Activated CD8-positive, alpha-beta memory T cell treated with anti-CD3 and anti-CD28 coated beads, Interleukin-2, amount 50 U/mL, for 24 hours (primary cell): ENCODE results near the gene STIM2.
A peak's percentile ranks its signal among the peaks of the same experiment; 100 is the strongest.
"Not testable (repeated sequence)": the region's sequence is repeated elsewhere in the genome, so short reads cannot be mapped to it uniquely, and the experiment has no call there.

Source experiments
- DNase-seq: peaks from one replicate; pipeline ENCODE4 v3.0.0-alpha.2; 2020; ENCODE audit errors: extremely low read depth

The STIM2 gene

DNA sequence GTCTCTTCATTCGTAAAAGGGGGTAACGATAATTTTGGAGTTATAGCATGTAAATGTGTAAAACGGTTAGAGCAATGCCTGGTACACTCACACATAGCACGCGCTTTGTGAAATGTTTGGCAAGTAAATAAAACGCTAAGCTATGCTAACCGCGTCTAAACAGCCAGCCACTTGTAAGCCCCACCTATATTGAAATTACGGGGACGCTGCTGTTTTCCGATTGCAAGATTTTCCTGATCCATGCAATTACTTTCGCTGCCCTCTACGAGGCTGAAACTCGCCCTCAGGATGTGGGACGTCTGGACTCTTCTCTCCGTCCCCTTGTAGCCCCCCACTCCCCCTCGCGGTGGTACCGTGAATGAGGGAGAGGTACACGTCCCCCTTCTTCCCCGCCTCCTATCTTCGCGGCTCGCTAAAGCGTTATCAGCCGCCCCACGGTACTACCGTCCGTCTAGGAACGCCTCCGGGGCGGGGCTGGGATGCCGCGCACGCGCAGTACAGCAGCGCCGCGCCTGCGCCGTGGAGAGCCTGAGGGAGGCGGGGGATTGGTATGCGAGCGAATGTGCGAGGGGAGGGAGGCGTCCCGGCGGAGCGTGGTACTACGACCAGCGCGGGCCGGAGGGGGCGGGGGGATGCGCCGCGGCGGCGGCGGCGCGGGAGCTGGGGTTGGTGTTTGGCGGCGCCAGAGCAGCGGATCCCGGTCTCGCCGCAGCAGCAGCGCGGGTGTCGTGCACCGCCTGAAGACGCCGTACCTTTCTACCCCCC is at the start of gene STIM2:
Gene STIM2, plus strand, starts transcription at position 685 of the 765 bp plus-strand sequence.
- DNase-seq = peak; percentile 88

DNA sequence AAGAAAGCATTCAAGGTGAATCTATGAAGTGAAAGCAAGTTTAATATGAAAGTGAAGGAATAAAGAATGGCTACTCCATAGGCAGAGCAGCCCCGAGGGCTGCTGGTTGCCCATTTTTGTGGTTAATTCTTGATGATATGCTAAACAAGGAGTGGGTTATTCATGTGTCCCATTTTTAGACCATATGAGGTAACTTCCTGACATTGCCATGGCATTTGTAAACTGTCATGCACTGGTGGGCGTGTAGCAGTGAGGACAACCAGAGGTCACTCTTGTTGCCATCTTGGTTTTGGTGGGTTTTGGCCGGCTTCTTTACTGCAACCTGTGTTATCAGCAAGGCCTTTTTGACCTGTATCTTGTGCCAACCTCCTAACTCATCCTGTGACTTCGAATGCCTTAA is 49.1 kb upstream of the STIM2 start:
- DNase-seq = not testable (repeated sequence)

DNA sequence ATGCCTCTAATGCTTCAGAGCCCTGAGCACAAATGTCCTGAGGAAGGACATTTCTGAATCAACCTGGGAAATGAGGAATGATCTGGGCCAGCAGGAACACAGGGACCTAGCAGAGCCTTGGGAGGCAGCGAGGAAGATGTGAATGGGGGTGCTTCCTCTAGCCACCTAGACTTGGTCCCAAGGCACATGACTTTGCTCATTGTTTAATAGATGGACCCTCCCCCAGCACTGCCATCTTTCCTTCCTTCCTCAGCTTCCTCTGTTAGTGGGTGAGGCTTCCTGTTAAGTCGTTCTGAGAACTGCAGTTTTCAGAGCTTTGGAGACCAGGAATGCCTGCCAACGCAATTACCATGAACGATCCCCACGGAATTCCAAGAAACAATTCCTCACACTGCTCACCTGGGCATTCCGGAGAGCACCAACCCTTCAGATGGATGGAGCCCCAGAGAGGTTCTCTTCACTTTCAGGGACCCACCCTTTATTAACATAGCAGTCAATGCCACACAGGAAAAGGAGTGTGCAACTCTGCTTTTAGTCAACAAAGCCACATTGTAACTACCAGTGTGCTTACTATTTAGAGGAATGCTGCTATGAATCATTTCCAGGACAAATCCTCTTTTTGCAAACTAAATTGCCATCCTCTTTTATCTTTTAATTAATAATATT is 48.5 kb upstream of the STIM2 start:
- no peak for DNase-seq

DNA sequence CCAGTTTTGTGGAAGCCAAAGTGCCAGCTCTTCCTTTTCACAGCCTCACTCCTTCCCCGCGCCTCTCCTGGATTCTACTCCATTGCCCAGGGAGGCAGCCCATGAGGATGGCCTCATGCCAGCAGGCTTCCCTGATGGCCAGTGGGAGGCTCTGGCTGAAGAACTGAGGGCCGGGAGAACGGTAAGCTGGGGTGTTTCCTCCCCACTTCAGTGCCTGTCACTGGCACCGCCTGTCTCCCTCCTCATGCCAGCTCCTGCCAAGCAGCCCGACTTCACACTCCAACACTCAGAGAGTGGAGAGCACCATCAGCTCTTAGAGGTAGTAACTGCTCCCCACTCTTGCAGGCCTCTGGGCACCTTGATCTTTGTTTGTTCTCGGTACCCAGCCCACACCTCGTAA is 46.9 kb upstream of the STIM2 start:
- DNase-seq = no peak

DNA sequence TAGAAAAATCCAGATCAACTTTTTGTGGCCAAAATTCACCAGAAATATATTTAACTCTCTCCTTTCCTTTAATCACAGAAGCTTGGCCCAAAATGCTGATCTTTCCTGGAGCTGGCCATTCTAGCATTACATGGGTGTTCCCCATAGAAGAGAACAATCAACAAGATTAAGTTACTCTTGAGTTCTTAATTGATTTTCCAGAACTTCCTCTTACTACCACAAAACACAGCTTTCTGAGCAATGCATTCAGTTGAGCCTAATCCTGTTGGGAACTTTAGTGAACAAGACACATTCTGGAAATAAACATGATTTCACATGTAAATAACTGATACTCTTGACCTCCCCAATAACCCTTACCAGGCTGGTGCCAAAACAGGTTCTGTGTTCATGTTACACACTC is 45.4 kb upstream of the STIM2 start:
- no peak for DNase-seq

DNA sequence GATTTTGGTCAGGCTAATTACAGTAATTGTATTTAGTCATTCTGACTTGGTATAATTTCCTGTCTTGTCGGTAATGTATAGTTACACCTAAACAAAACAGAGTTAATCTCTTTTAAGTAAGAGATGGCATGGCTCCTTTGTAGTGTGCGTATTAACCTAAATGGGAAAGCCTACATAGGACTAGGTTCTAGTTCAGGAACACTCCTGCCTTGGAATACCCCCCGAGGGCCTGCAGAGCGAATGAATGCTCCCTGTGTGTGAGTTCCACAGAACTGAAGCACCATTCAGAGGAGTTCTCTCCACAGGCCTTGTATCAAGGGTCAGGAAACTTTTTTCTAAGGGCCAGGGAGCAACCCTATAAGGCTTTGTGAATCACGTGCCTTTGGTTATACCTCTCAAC is 44.9 kb upstream of the STIM2 start:
- no peak for DNase-seq

DNA sequence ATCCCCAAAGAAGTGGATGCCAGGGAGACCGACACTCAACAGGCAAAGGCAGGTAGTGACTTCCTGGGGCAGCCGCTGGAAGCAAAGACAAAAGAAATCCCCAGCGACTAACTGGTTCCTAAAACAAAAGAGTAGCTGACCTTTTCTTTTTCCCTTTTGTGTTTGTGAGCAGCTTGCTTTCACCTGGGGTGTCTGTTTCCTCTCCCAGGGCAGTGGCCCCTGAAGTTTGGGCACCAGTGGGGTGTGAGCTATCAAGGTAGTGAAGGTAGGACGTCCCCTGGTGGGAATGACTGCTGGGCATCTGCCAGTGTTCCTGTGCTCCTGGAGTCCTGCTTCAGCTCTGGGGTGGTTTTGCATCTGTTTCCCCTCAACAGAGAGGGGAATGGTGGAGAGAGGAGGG is 41.6 kb upstream of the STIM2 start:
- no peak for DNase-seq

DNA sequence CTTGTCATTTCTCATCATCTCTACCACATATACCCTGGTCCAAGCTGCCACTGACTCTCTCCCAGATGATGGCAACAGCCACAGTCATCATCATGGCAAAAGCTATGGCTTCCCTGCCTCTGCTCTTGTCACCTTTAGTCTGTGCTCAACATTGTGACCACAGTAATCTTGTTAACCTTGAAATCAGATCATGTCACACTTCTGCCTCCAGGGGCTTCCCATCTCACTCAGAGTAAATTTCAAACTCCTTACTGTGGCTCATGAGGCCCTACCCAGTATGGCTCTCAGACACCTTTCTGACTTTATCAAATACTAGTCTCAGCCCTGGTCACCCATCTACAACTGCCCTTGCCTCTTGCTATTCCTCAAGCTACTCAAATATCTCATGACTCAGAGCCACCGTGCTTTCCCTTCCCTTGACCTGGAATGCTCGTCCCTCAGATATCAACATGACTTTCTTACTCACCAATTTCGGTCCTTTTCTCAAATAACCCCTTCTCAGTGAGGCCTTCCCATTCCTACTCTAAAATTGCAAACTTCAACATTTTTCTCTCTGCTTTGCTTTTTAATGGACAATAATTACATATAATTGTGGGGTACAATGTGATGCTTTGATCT is 41.1 kb upstream of the STIM2 start:
- DNase-seq = no peak

DNA sequence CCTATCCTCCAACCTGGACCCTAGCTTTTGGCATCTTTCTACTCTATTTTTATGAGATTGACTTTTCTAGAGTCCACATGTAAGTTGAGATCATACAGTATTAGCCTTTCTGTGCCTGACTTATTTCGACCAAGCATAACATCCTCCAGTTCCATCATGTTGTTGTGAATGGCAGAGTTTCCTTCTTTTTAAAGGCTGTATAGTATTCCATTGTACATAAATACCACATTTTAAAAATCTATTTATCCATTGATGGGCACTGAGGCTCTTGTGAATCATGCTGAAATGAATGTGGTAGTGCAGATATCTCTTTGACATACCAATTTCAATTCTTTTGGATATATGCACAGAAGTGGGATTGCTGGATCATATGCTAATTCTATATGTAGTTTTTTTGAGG is 40.3 kb upstream of the STIM2 start:
- DNase-seq = no peak

DNA sequence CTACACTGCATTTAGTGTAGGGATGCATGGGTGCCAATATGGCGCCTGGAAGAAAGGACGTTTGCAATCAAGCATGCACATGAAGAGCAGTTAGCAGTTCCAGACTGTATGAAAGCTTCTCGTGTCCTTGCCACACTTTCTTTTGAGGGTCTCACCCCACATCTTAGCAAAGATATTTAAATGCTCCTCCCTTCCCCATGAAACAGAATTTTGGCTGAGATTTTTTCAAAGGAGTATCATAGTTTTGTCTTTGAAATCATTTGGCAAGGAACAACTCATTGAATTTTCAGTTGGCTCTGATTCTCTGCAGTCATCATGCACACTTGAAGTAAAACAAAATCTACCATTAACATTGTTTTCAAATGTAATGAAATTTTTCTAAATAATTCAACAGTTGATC is 39.6 kb upstream of the STIM2 start:
- DNase-seq = no peak

DNA sequence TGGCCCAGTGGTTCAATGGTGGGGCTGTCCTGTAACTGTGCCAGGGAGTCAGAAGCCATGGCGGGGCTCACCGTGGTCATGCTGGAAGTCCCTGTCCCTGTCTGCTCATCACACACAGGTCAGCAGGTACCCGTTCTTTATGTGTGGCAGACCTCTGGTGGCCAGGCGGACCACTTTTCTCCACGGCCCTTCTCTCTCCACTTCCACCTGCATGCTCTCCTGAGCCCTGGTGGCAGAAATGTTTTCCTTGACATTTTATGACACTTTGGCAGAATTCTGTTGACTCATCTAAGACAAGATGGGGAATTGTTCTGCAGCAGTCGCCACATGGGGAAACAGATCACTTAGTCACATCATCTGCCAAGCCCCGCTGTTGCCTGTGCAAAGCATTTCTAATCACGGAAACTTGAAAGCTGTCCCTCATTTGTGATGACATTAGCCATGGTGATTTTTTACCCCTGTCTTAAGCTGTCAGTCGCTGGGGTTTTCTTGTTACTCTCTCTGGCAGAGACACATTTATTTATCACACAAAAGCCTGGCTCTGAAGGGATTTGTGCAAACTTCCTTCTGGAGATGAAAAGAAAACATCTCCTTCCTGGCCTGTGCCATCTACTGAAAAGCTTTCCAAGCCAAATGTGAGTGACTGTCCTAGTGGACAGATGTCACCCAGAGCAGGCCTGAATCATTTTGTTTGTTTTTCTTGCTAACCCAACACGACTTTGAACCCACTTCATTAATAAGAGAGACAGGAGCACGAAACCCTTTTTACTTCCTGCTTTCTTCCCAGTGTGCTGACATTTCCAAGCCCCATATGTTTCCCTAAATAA is 38.8 kb upstream of the STIM2 start:
- no peak for DNase-seq

DNA sequence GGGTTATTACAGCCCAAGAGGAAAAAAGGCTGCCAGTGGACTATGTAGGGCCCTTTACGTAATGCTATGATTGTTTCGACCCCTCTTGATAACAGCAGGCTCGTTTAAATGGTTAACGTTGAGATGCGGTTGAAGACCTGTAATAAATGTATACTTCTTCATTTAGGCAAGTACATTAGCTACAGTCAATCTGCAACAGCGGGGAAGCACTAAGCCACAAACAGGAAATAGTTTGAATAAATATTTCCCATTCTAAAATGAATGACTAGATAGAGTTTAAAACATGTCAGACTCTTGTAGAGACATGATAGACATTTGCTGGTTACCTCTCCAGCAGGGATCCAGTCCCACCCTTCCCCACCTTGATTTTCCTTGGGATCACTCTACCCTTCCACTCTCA is 38.1 kb upstream of the STIM2 start:
- no peak for DNase-seq

DNA sequence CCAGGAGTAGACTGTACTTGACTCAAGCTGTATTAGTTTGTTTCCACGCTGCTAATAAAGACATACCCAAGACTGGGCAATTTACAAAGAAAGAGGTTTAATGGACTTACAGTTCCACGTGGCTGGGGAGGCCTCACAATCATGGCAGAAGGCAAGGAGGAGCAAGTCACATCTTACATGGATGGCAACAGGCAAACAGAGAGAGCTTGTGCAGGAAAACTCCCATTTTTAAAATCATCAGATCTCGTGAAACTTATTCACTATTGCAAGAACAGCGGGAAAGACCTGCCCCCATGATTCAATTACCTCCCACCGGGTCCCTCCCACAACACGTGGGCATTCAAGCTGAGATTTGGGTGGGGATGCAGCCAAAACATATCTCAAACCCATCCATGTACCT is 37.7 kb upstream of the STIM2 start:
- DNase-seq = not testable (repeated sequence)

DNA sequence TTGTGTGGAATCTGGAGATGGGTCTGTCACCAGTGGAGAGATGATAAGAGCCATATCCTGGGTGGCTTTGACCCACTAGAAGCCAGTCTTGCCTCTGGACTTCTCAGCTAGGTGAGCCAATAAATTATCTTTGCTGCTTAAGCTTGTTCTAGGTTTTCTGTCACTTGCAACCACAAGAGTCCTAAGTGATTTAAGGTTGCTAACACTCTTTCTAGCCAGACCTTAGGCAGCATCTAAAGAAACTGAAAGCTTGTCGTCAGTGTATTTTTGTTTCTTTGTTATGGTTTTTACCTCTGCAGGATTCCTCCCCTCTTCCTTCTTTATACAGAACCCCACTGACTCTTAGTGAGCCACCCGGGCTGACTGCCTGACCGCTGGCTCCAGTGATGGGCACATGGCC is 37.1 kb upstream of the STIM2 start:
- no peak for DNase-seq

DNA sequence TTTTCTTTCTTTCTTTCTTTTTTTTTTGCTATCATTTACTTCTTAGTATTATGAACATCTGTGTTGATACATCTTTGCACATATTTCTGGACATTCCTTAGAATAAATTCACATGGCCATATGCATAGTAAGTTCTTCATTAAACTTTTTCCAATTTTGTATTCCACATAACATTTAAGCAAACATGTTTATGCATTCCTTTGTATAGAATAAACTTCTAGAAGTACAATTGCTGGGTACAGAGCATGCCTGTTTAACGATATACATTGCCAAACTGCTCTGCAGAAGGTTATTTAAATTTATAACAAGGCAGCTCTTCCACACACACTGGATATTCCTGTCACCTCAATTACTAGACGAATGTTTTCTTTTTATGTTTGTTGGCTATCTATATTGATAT is 36.0 kb upstream of the STIM2 start:
- DNase-seq = no peak

DNA sequence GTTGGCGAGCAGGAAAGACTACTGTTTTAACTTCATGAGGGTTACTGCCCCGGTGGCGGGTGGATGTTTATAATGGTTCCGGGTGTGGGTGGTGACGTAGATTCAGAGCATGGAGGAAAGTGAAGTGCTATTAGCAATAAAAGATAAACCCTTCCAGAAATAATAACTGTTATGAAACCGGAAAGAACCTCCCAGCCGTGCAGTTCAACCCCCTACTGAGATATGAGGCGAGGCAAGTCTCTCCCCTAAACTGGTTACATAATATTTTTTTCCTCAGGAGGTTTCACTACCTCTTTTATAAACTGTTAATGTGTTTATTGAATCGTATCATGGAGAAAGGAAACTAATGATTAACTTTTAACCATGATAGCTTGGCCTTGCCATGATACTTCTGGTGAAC is 33.9 kb upstream of the STIM2 start:
- DNase-seq = no peak

DNA sequence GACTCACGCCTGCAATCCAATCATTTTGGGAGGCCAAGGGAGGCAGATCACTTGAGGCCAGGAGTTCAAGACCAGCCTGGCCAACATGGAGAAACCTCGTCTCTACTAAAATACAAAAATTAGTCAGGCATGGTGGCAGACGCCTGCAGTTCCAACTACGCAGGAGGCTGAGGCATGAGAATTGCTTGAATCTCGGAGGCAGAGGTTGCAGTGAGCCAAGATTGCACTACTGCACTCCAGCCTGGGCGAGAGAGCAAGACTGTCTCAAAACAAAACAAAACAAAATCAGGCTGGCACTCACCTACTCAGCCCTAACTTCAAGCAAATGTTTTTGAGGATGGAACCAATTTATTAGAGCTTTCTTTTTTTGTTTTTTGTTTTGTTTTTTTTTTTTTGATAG is 33.3 kb upstream of the STIM2 start:
- DNase-seq = not testable (repeated sequence)

DNA sequence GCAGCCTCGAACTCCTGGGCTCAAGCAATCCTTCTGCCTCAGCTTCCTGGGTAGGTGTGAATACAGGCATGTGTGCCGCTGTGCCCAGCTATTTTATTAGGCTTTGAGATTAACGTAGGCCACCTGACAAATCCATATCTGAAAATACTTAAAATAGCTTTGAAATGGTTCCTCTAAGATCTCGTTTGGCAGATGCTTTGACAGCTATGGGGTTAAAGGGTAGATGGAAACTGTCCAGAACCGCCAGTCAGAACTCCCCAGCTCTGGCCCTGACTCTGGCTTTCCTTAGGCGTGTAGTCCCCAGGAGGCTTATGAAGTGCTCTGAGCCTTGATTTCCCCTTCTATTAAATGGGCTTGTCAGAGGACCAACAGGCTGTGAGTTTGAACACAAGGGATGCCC is 32.8 kb upstream of the STIM2 start:
- DNase-seq = no peak

DNA sequence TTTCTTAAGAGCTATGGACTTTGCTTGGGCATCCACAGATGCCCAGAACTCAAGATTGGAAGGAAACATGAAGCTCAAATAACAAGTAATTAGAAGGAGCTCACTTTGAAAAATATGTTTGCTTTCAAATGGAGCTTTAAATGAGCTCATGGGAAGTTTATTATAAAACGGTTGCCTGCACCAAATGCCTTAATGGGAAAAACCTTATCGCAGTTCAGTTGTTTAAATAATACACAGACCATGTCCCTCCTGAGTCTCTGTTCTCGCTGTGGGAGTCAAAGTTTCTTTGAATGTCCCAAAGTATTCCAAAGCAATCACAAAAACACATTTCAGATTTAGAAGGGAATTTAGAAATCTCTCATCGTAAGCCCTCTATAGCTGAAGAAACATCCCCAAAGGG is 31.6 kb upstream of the STIM2 start:
- DNase-seq = no peak

DNA sequence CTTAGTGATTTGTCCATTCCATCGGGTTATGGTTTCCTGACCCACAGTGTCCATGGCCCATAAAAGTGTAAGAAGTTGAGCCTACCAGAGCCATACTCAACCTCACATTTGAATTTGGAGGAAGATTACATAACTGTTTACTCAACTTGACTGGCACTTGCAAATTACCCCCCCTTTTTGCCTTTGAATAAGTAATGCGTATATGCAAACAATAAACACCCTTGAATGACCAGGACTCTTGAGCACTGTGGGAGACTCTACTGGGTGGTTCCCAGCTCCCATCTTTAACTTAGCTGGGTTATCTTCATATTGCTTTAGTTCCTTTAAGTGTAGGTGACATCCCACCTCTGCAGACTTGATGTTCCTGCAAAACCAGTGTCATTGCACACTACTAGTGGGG is 30.6 kb upstream of the STIM2 start:
- no peak for DNase-seq

DNA sequence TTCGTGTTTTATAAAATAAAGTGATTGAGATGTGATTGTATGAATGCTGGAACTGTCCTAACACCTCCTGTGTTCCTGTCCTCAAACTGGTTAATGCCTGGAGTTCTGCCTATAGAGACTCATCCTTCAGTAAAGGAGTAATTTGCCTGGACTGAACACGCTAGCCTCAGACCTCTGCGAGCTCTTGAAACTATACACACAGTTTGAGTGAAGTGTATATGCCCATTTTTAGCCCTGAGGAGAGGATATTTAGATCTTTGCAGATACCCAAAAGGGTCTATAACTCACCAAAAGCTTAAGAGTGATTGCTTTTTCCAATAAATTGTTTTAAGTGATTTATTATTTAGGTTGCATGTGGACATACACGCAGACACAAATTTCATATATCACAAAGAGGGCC is 29.9 kb upstream of the STIM2 start:
- no peak for DNase-seq

DNA sequence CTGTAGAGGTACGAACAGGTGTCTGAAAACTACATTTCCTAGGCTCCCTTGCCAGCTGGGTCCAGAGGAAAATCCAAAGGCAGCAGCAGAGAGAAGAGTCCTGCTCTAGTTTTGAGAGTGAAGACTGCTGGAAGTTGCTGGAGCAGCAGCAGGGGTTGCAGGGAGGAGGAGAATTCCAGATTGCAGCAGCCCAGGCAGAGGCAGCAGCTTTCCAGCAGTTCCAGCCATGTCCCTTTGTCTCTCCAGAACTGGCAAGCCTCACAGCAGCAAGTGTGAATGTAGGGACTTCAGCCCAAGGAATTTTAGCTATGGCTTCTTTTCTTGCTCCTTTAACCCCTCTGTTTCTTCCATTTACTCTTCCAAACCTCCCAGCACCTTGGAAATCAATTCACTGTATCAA is 24.1 kb upstream of the STIM2 start:
- DNase-seq = no peak
